ENCODE measurements around the gene STX18.
"Not testable (repeated sequence)": the region's sequence is repeated elsewhere in the genome, so short reads cannot be mapped to it uniquely, and the experiment has no call there.

STX18 gene

GRCh38 chr4:4554234-4554633 is 12.4 kb upstream of the STX18 start:
- no peak for DNase-seq (ENCODE audit: low read depth)

GRCh38 chr4:4552042-4552441 is 10.2 kb upstream of the STX18 start:
- not testable (repeated sequence) for DNase-seq (ENCODE audit: low read depth)

GRCh38 chr4:4550161-4550560 is 8.3 kb upstream of the STX18 start:
- DNase-seq (ENCODE audit: low read depth): not testable (repeated sequence)

- no peak for DNase-seq (ENCODE audit: low read depth)
These were observed 7.7 kb upstream of the STX18 start for GRCh38 chr4:4549534-4549933.

GRCh38 chr4:4542774-4543485 is 1.1 kb upstream of the STX18 start:
- DNase-seq (ENCODE audit: low read depth): no peak

- DNase-seq (ENCODE audit: low read depth): peak; percentile 12
These were observed 712 bp downstream of the STX18 start for GRCh38 chr4:4541040-4541631.

- DNase-seq (ENCODE audit: low read depth): no peak
These were observed 2.4 kb downstream of the STX18 start for GRCh38 chr4:4539481-4539880.

- no peak for DNase-seq (ENCODE audit: low read depth)
These were observed 6.3 kb downstream of the STX18 start for GRCh38 chr4:4535590-4535989.

GRCh38 chr4:4534515-4535145 is 7.2 kb downstream of the STX18 start:
- DNase-seq (ENCODE audit: low read depth): no peak

GRCh38 chr4:4533461-4534169 is 8.2 kb downstream of the STX18 start:
- DNase-seq (ENCODE audit: low read depth): no peak

GRCh38 chr4:4532371-4533154 is 9.3 kb downstream of the STX18 start:
- no peak for DNase-seq (ENCODE audit: low read depth)

- no peak for DNase-seq (ENCODE audit: low read depth)
These were observed 12.5 kb downstream of the STX18 start for GRCh38 chr4:4529392-4529791.

GRCh38 chr4:4526401-4526800 is 15.4 kb downstream of the STX18 start:
- no peak for DNase-seq (ENCODE audit: low read depth)

- peak; percentile 18 for DNase-seq (ENCODE audit: low read depth)
These were observed 17.5 kb downstream of the STX18 start for GRCh38 chr4:4524364-4524763.

GRCh38 chr4:4521731-4522130 is 20.1 kb downstream of the STX18 start:
- DNase-seq (ENCODE audit: low read depth): no peak

- no peak for DNase-seq (ENCODE audit: low read depth)
These were observed 20.7 kb downstream of the STX18 start for GRCh38 chr4:4521136-4521535.

GRCh38 chr4:4519297-4519894 is 22.5 kb downstream of the STX18 start:
- no peak for DNase-seq (ENCODE audit: low read depth)

- no peak for DNase-seq (ENCODE audit: low read depth)
These were observed 23.1 kb downstream of the STX18 start for GRCh38 chr4:4518747-4519146.

- DNase-seq (ENCODE audit: low read depth): no peak
These were observed 27.1 kb downstream of the STX18 start for GRCh38 chr4:4514786-4515185.

GRCh38 chr4:4512282-4512681 is 29.6 kb downstream of the STX18 start:
- DNase-seq (ENCODE audit: low read depth): no peak

- not testable (repeated sequence) for DNase-seq (ENCODE audit: low read depth)
These were observed 31.2 kb downstream of the STX18 start for GRCh38 chr4:4510641-4511040.

- DNase-seq (ENCODE audit: low read depth): no peak
These were observed 32.3 kb downstream of the STX18 start for GRCh38 chr4:4509521-4509920.
